ENCODE results near the gene COL4A2.

Gene COL4A2

GRCh38 chr13:110280985-110281688 lies 25.9 kb upstream of the COL4A2 start:
- Histone ChIP-seq H3K27ac (ENCODE audit: insufficient read depth, low read depth, low read length, poor library complexity, severe bottlenecking) (no peak overlapping the region), H3K4me3 (ENCODE audit: insufficient read depth, low read depth, low read length) (no peak overlapping the region), H3K9me3 (ENCODE audit: control insufficient read depth, low read length) (no peaks in the 10 kb centered on the region), H3K36me3 (ENCODE audit: control insufficient read depth, insufficient read depth, low read length) (no peaks in the 10 kb centered on the region), H3K4me1 (ENCODE audit: control insufficient read depth, insufficient read depth, low read length) (no peaks in the 10 kb centered on the region), H3K27me3 (ENCODE audit: control insufficient read depth, insufficient read depth, low read length, poor library complexity, severe bottlenecking) (no peaks in the 10 kb centered on the region)
- WGBS, 2 experiments, result 91 to 93% methylated on average over 7 of the region's 7 CpGs

- H3K27me3 ChIP-seq (ENCODE audit: control insufficient read depth, insufficient read depth, low read length, poor library complexity, severe bottlenecking), result no peaks in the 10 kb centered on the region
- no peak overlapping the region for H3K27ac ChIP-seq (ENCODE audit: insufficient read depth, low read depth, low read length, poor library complexity, severe bottlenecking)
- 94 to 95% methylated on average over 5 of the region's 5 CpGs for WGBS, 2 experiments
- no peaks in the 10 kb centered on the region for H3K9me3 ChIP-seq (ENCODE audit: control insufficient read depth, low read length)
- H3K4me1 ChIP-seq (ENCODE audit: control insufficient read depth, insufficient read depth, low read length), result no peaks in the 10 kb centered on the region
- no peak overlapping the region for H3K4me3 ChIP-seq (ENCODE audit: insufficient read depth, low read depth, low read length)
- H3K36me3 ChIP-seq (ENCODE audit: control insufficient read depth, insufficient read depth, low read length), result no peaks in the 10 kb centered on the region
Observed at GRCh38 chr13:110281736-110282135, 25.3 kb upstream of the COL4A2 start.

GRCh38 chr13:110282316-110282841 lies 24.7 kb upstream of the COL4A2 start:
- WGBS, 2 experiments, result 93 to 97% methylated on average over 1 of the region's 1 CpG
- Histone ChIP-seq H3K4me1 (ENCODE audit: control insufficient read depth, insufficient read depth, low read length) (peaks cover 6% of the 10 kb centered on the region), H3K36me3 (ENCODE audit: control insufficient read depth, insufficient read depth, low read length) (no peaks in the 10 kb centered on the region), H3K27me3 (ENCODE audit: control insufficient read depth, insufficient read depth, low read length, poor library complexity, severe bottlenecking) (no peaks in the 10 kb centered on the region), H3K9me3 (ENCODE audit: control insufficient read depth, low read length) (no peaks in the 10 kb centered on the region), H3K4me3 (ENCODE audit: insufficient read depth, low read depth, low read length) (no peak overlapping the region), H3K27ac (ENCODE audit: insufficient read depth, low read depth, low read length, poor library complexity, severe bottlenecking) (no peak overlapping the region)

- H3K9me3 ChIP-seq (ENCODE audit: control insufficient read depth, low read length), result no peaks in the 10 kb centered on the region
- H3K36me3 ChIP-seq (ENCODE audit: control insufficient read depth, insufficient read depth, low read length), result no peaks in the 10 kb centered on the region
- no peak overlapping the region for H3K27ac ChIP-seq (ENCODE audit: insufficient read depth, low read depth, low read length, poor library complexity, severe bottlenecking)
- 94 to 95% methylated on average over 7 of the region's 7 CpGs for WGBS, 2 experiments
- H3K4me3 ChIP-seq (ENCODE audit: insufficient read depth, low read depth, low read length), result no peak overlapping the region
- no peaks in the 10 kb centered on the region for H3K27me3 ChIP-seq (ENCODE audit: control insufficient read depth, insufficient read depth, low read length, poor library complexity, severe bottlenecking)
- peaks cover 9% of the 10 kb centered on the region for H3K4me1 ChIP-seq (ENCODE audit: control insufficient read depth, insufficient read depth, low read length)
Observed at GRCh38 chr13:110283736-110284517, 23.2 kb upstream of the COL4A2 start.

GRCh38 chr13:110284779-110285484 lies 22.2 kb upstream of the COL4A2 start:
- no peaks in the 10 kb centered on the region for H3K9me3 ChIP-seq (ENCODE audit: control insufficient read depth, low read length)
- H3K4me1 ChIP-seq (ENCODE audit: control insufficient read depth, insufficient read depth, low read length), result peaks cover 9% of the 10 kb centered on the region
- 93 to 94% methylated on average over 11 of the region's 11 CpGs for WGBS, 2 experiments
- H3K36me3 ChIP-seq (ENCODE audit: control insufficient read depth, insufficient read depth, low read length), result no peaks in the 10 kb centered on the region
- no peaks in the 10 kb centered on the region for H3K27me3 ChIP-seq (ENCODE audit: control insufficient read depth, insufficient read depth, low read length, poor library complexity, severe bottlenecking)
- no peak overlapping the region for H3K27ac ChIP-seq (ENCODE audit: insufficient read depth, low read depth, low read length, poor library complexity, severe bottlenecking)
- H3K4me3 ChIP-seq (ENCODE audit: insufficient read depth, low read depth, low read length), result no peak overlapping the region

GRCh38 chr13:110285991-110286832 lies 20.9 kb upstream of the COL4A2 start:
- Histone ChIP-seq H3K27ac (ENCODE audit: insufficient read depth, low read depth, low read length, poor library complexity, severe bottlenecking) (no peak overlapping the region), H3K9me3 (ENCODE audit: control insufficient read depth, low read length) (no peaks in the 10 kb centered on the region), H3K4me1 (ENCODE audit: control insufficient read depth, insufficient read depth, low read length) (peaks cover 9% of the 10 kb centered on the region), H3K36me3 (ENCODE audit: control insufficient read depth, insufficient read depth, low read length) (no peaks in the 10 kb centered on the region), H3K4me3 (ENCODE audit: insufficient read depth, low read depth, low read length) (no peak overlapping the region), H3K27me3 (ENCODE audit: control insufficient read depth, insufficient read depth, low read length, poor library complexity, severe bottlenecking) (no peaks in the 10 kb centered on the region)
- WGBS, 2 experiments, result 88 to 89% methylated on average over 14 of the region's 14 CpGs

GRCh38 chr13:110286833-110287819 lies 20.0 kb upstream of the COL4A2 start:
- H3K36me3 ChIP-seq (ENCODE audit: control insufficient read depth, insufficient read depth, low read length), result no peaks in the 10 kb centered on the region
- no peak overlapping the region for H3K4me3 ChIP-seq (ENCODE audit: insufficient read depth, low read depth, low read length)
- H3K9me3 ChIP-seq (ENCODE audit: control insufficient read depth, low read length), result no peaks in the 10 kb centered on the region
- peaks cover 9% of the 10 kb centered on the region for H3K4me1 ChIP-seq (ENCODE audit: control insufficient read depth, insufficient read depth, low read length)
- H3K27me3 ChIP-seq (ENCODE audit: control insufficient read depth, insufficient read depth, low read length, poor library complexity, severe bottlenecking), result no peaks in the 10 kb centered on the region
- WGBS, 2 experiments, result 86 to 88% methylated on average over 21 of the region's 21 CpGs
- no peak overlapping the region for H3K27ac ChIP-seq (ENCODE audit: insufficient read depth, low read depth, low read length, poor library complexity, severe bottlenecking)

GRCh38 chr13:110289174-110289573 lies 17.9 kb upstream of the COL4A2 start:
- H3K9me3 ChIP-seq (ENCODE audit: control insufficient read depth, low read length), result no peaks in the 10 kb centered on the region
- WGBS, 2 experiments, result 96% methylated on average over 9 of the region's 9 CpGs
- H3K27me3 ChIP-seq (ENCODE audit: control insufficient read depth, insufficient read depth, low read length, poor library complexity, severe bottlenecking), result no peaks in the 10 kb centered on the region
- no peak overlapping the region for H3K27ac ChIP-seq (ENCODE audit: insufficient read depth, low read depth, low read length, poor library complexity, severe bottlenecking)
- H3K36me3 ChIP-seq (ENCODE audit: control insufficient read depth, insufficient read depth, low read length), result no peaks in the 10 kb centered on the region
- H3K4me1 ChIP-seq (ENCODE audit: control insufficient read depth, insufficient read depth, low read length), result peaks cover 9% of the 10 kb centered on the region
- no peak overlapping the region for H3K4me3 ChIP-seq (ENCODE audit: insufficient read depth, low read depth, low read length)

- H3K27me3 ChIP-seq (ENCODE audit: control insufficient read depth, insufficient read depth, low read length, poor library complexity, severe bottlenecking), result no peaks in the 10 kb centered on the region
- H3K9me3 ChIP-seq (ENCODE audit: control insufficient read depth, low read length), result no peaks in the 10 kb centered on the region
- H3K4me1 ChIP-seq (ENCODE audit: control insufficient read depth, insufficient read depth, low read length), result peaks cover 9% of the 10 kb centered on the region
- H3K4me3 ChIP-seq (ENCODE audit: insufficient read depth, low read depth, low read length), result no peak overlapping the region
- whole genome bisulfite sequencing, 2 experiments, result 94 to 95% methylated on average over 11 of the region's 11 CpGs
- H3K36me3 ChIP-seq (ENCODE audit: control insufficient read depth, insufficient read depth, low read length), result no peaks in the 10 kb centered on the region
- no peak overlapping the region for H3K27ac ChIP-seq (ENCODE audit: insufficient read depth, low read depth, low read length, poor library complexity, severe bottlenecking)
Observed at GRCh38 chr13:110289661-110290060, 17.4 kb upstream of the COL4A2 start.
